RWPE1 (cell line): ENCODE measurements around the gene CACNA1B.

ENCODE experiments used
- CTCF ChIA-PET: fragments of 350-600 bp; sonication (Branson Sonifier 250); formaldehyde crosslinking; extraction: SDS; loops from one replicate; lab custom pipeline; 2021; lab: Yijun Ruan, JAX
- POLR2A ChIA-PET: fragments of 400-600 bp; formaldehyde crosslinking; extraction: SDS; loops from one replicate; lab custom pipeline; 2020; ENCODE audit warnings: antibody characterized with exemption; ENCODE audit not compliant: low non-redundant PET; lab: Yijun Ruan, JAX
- DNase-seq: peaks from one replicate; pipeline ENCODE4 v3.0.0; 2012; ENCODE audit warnings: low spot score
- H3K27ac ChIP-seq: fragments of 450-650 bp; 2 replicates; pipeline ENCODE4 v1.5.1; 2017
- CTCF ChIP-seq: fragments of 450-650 bp; conservative IDR thresholded peaks from 2 replicates; pipeline ENCODE4 v1.5.1; 2017; ENCODE audit warnings: low read depth, mild to moderate bottlenecking

The CACNA1B gene

DNA sequence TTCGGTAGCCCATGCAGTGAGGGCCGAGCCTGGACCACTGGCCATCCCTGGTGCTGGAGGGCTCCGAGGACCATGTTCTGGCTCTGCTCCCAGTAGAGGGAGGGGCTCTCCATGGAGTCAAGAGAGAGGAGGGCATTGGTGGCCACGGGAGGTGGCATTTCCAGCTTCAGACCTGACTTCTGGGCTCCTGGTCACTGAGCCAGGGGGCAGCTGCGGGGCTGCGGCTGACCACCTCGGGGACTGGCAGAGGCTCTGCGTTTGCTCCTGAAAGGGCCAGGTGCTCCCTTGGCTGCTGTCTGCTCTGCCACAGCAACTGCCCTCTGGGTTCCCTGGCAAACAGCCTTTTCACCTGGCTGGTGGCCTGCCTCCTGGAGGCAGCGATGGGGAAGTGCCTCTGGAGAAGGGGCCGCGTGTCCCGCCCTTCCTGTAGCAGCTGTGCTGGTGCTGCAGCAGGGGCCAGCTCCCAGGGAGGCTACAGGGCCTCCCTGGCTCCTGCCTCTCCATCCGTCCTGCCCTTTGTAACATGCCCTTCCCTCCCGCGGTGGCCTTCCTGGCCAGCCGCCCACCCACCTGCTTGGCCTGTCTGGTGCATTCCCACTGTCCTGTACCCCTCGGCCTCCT is 144.6 kb downstream of the CACNA1B start:
- DNase-seq: no peak
- CTCF ChIA-PET: interaction anchor here (0.6 to 1.4 kb wide), 4 partner anchors 10 to 159 kb away, joined by 3 to 5 read pairs (median 4); no protein-coding TSS in a partner anchor
- POLR2A ChIA-PET: no interaction called here
- no peak for TF ChIP-seq CTCF
- no peak overlapping the region for H3K27ac ChIP-seq

GRCh38 chr9:138022756-138023393 is 145.3 kb downstream of the CACNA1B start:
- H3K27ac ChIP-seq: no peak overlapping the region
- ChIA-PET POLR2A (no interaction called here), CTCF (interaction anchor here (0.6 to 1.4 kb wide), 3 partner anchors 14 to 160 kb away, joined by 3 to 5 read pairs (median 4); no protein-coding TSS in a partner anchor)
- no peak for DNase-seq
- no peak for TF ChIP-seq CTCF

GRCh38 chr9:138023394-138024124 is 146.0 kb downstream of the CACNA1B start:
- ChIA-PET CTCF (interaction anchor here (1.4 kb wide), 1 partner anchor 15 kb away, joined by 5 read pairs; no protein-coding TSS in a partner anchor), POLR2A (no interaction called here)
- H3K27ac ChIP-seq: no peak overlapping the region
- no peak for DNase-seq
- TF ChIP-seq CTCF: no peak

- ChIA-PET CTCF (no interaction called here), POLR2A (no interaction called here)
- no peak overlapping the region for H3K27ac ChIP-seq
- no peak for DNase-seq
- TF ChIP-seq CTCF: no peak
Observed at GRCh38 chr9:138024131-138024530, 146.5 kb downstream of the CACNA1B start.

GRCh38 chr9:138024831-138025291 is 147.3 kb downstream of the CACNA1B start:
- CTCF ChIA-PET: no interaction called here
- no peak for TF ChIP-seq CTCF
- DNase-seq: no peak
- POLR2A ChIA-PET: no interaction called here
- no peak overlapping the region for H3K27ac ChIP-seq

GRCh38 chr9:138025417-138025816 is 147.8 kb downstream of the CACNA1B start:
- no peak for DNase-seq
- POLR2A ChIA-PET: no interaction called here
- CTCF ChIA-PET: no interaction called here
- no peak overlapping the region for H3K27ac ChIP-seq
- no peak for TF ChIP-seq CTCF
